HG02870 (cell line): Measurements from ENCODE around the gene CCL14.
"Not testable (repeated sequence)": the region's sequence is repeated elsewhere in the genome, so short reads cannot be mapped to it uniquely, and the experiment has no call there.

Source experiments
- ATAC-seq: cut with Tn5 transposase; IDR thresholded peaks from one replicate; pipeline ENCODE4 v1.9.1; 2021; ENCODE audit warnings: mild to moderate bottlenecking, moderate library complexity; ENCODE audit not compliant: unreplicated experiment

Gene CCL14

DNA sequence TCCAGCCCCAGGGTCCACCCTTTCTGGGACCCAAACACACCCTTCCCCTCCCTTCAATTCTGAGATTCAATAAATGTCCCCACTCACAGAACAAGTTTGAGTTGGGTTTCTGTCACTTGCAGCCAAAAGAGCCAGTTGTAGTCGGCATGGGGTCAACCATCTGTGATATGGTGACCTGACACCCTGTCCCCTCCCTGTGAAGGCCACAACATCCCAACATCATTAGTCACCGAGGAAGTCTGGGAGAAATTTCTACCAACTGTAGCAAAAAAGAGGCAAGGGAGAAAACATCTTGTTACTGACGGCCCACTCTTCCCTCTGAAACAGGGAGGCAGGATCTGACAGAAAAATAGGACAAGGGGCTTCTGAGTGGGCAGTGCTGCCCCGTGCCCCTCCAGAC, 42.4 kb downstream of the CCL14 start:
- no peak for ATAC-seq

DNA sequence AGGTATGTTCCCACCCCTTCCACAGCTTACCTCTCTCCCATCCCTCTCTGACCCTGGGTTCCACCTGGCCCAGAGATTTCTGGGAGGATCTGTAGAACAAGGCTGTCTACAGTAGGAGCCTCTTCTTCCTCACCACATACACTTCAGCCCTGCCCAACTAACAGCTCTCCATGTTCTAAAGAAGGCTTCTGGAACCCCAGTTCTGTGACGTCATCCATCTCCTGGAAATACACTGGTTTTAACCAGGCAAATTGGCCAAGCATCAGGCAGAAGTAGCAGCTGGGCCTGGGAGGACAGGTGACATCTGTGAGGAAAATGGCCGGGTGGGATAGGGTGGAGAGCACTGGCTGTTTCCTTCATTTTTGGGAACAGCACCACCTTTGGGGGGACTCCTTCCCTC, 43.0 kb downstream of the CCL14 start, which contains the start of gene LYZL6:
TSS of gene LYZL6 (minus strand) at position 177 of the 400 bp plus-strand sequence. CDS start 4,357 bp downstream, outside the sequence.
- ATAC-seq = no peak

DNA sequence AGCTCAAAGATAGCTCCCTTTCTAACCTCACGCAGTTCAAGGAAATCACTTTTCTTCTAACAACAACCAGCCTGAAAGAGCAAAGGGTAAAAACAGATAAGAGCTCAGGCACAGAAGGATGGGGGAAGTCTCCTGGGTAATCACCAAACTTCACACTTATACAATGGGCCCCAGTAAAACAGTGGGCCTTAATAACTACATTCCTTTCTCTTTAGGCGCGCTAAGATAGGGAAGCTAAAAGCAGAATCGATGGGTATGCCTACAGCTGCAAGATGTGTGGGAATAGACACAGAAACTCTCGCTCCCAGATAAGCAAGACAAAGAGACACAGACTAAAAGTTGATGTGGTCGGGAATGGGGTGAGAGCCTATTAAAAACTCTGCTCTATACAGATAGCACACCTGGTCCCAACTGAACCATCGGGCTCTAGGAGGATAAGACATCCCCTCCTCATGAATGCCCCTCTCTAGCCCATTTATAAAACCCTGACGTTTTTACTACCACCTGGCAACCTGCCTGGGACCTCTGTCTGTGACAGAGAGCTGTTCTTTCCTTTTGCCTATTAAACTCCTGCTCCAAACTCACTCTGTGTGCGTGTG, 43.8 kb downstream of the CCL14 start:
- ATAC-seq = no peak

DNA sequence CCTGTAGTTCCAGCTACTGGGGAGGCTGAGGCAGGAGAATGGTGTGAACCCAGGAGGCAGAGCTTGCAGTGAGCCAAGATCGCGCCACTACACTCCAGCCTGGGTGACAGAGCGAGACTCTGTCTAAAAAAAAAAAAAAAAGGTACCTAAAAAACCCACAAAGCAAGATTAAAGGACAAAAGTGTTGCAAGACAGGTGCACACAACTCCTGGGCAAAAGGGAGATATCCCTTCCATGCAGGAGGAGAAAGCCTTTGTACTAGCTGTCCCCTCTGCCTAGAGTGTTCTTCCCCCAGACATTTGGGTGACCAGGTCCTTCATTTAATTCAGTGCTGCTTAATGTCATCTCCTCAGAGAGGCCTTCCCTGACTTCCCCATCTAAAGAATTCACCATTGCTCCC, 48.0 kb downstream of the CCL14 start:
- ATAC-seq = not testable (repeated sequence)

DNA sequence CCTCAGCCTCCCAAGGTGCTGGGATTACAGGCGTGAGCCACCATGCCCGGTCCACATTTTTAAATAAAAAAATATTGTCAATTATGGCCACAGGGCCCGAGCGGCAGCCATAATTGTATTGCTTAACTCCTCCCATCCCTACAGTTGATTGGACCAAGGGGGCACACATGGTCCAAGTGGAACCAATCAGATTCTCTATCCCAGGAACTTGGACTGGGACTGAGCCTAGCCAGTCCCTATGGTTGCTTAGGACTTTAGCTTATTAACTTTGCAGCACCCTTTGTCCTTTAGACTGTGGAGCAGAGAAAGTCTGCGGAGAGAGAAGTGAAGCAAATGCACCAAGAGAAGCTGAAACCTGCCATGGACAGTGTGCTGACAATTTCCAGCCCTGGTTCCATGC, 50.5 kb downstream of the CCL14 start:
- no peak for ATAC-seq

DNA sequence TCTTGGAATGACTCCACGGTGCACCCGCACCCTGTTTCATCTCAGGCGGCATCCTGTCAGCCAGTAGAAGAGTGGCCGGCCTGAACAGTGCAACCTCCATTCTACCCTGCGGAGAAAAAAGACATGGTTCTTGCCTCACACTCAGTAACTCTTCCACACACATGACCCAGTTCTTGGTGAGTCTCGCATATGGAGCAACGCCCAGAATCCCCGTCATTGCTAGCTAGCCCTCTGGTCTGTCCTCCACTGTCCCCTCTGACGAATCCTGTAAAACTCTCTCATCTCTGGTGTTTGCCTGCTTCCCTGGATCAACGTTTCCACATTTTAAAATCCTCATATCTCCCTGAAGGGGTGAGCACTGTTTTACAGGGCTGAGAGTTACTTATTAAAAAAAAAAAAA, 51.8 kb downstream of the CCL14 start:
- ATAC-seq = no peak
